GM19328 (cell line): ENCODE measurements around the gene CLDN17.

ENCODE experiments used
- ATAC-seq: cut with Tn5 transposase; IDR thresholded peaks from one replicate; pipeline ENCODE4 v1.9.1; 2021; ENCODE audit warnings: mild to moderate bottlenecking, moderate library complexity; ENCODE audit not compliant: unreplicated experiment

CLDN17 gene

GRCh38 chr21:30166705-30167104 is at the start of gene CLDN17:
Gene CLDN17 (minus strand): TSS chr21:30166805. CDS start chr21:30166617, 188 bp downstream.
- ATAC-seq, result no peak

- no peak for ATAC-seq
Measured at GRCh38 chr21:30216041-30216723, 49.6 kb upstream of the CLDN17 start, which contains the start of gene CLDN8. Gene CLDN8 (minus strand): TSS chr21:30216097. CDS start chr21:30215925, 172 bp downstream.

GRCh38 chr21:30211071-30211470 is 44.5 kb upstream of the CLDN17 start:
- no peak for ATAC-seq

GRCh38 chr21:30209601-30210000 is 43.0 kb upstream of the CLDN17 start:
- no peak for ATAC-seq

GRCh38 chr21:30207252-30207579 is 40.6 kb upstream of the CLDN17 start:
- ATAC-seq, result no peak

- no peak for ATAC-seq
Measured at GRCh38 chr21:30206551-30207251, 40.1 kb upstream of the CLDN17 start.

- ATAC-seq, result no peak
Measured at GRCh38 chr21:30200000-30200399, 33.4 kb upstream of the CLDN17 start.

GRCh38 chr21:30194701-30195299 is 28.2 kb upstream of the CLDN17 start:
- no peak for ATAC-seq

GRCh38 chr21:30193201-30193600 is 26.6 kb upstream of the CLDN17 start:
- ATAC-seq, result no peak

- no peak for ATAC-seq
Measured at GRCh38 chr21:30190554-30190953, 23.9 kb upstream of the CLDN17 start.

- ATAC-seq, result no peak
Measured at GRCh38 chr21:30189773-30190172, 23.2 kb upstream of the CLDN17 start.

GRCh38 chr21:30186242-30186641 is 19.6 kb upstream of the CLDN17 start:
- ATAC-seq, result no peak

- no peak for ATAC-seq
Measured at GRCh38 chr21:30168086-30168485, 1.5 kb upstream of the CLDN17 start.

GRCh38 chr21:30166171-30166570 is 434 bp downstream of the CLDN17 start:
- no peak for ATAC-seq

GRCh38 chr21:30164796-30165195 is 1.8 kb downstream of the CLDN17 start:
- no peak for ATAC-seq

GRCh38 chr21:30153697-30154340 is 12.8 kb downstream of the CLDN17 start:
- no peak for ATAC-seq

GRCh38 chr21:30152792-30153191 is 13.8 kb downstream of the CLDN17 start:
- ATAC-seq, result no peak

- ATAC-seq, result no peak
Measured at GRCh38 chr21:30148906-30149305, 17.7 kb downstream of the CLDN17 start.

GRCh38 chr21:30146558-30147282 is 19.9 kb downstream of the CLDN17 start:
- no peak for ATAC-seq

- no peak for ATAC-seq
Measured at GRCh38 chr21:30138483-30138882, 28.1 kb downstream of the CLDN17 start.

- ATAC-seq, result no peak
Measured at GRCh38 chr21:30129246-30129645, 37.4 kb downstream of the CLDN17 start.
